ENCODE results near the gene CCDC9B.

CCDC9B gene

DNA sequence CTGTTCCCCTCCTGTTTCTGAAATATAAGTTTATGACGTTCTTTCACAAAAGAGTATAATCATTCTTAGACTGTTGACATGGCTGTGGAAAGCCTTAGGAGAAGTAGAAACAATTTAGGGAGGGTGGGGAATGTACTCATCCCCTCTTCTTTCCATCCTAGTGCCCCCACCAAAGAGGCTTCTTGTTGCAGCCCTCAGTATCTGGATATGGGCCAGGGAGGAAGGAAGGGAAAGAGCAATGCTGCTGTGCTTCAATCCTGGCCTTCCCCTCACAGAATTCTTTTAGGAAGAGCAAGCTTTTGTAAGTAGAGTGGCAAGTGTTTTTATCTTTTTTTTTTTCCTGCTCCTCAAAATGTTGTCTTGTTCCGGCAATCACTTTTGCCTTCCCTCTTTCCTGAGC lies 15.6 kb downstream of the CCDC9B start:
- Histone ChIP-seq H3K4me1 (ENCODE audit: insufficient read depth, low read length) (peaks cover 54% of the 10 kb centered on the region), H3K9me3 (ENCODE audit: insufficient read depth, low read depth, low read length) (no peaks in the 10 kb centered on the region), H3K36me3 (ENCODE audit: insufficient read depth, low read length) (no peaks in the 10 kb centered on the region), H3K27me3 (ENCODE audit: insufficient read depth, low read length) (peaks cover 30% of the 10 kb centered on the region), H3K4me3 (ENCODE audit: low read length) (peak overlapping the region; percentile 63), H3K9ac (ENCODE audit: low read depth, low read length) (no peak overlapping the region), H3K27ac (ENCODE audit: low read depth, low read length) (no peak overlapping the region)
- 80% methylated on average over 1 of the region's 2 CpGs for WGBS

DNA sequence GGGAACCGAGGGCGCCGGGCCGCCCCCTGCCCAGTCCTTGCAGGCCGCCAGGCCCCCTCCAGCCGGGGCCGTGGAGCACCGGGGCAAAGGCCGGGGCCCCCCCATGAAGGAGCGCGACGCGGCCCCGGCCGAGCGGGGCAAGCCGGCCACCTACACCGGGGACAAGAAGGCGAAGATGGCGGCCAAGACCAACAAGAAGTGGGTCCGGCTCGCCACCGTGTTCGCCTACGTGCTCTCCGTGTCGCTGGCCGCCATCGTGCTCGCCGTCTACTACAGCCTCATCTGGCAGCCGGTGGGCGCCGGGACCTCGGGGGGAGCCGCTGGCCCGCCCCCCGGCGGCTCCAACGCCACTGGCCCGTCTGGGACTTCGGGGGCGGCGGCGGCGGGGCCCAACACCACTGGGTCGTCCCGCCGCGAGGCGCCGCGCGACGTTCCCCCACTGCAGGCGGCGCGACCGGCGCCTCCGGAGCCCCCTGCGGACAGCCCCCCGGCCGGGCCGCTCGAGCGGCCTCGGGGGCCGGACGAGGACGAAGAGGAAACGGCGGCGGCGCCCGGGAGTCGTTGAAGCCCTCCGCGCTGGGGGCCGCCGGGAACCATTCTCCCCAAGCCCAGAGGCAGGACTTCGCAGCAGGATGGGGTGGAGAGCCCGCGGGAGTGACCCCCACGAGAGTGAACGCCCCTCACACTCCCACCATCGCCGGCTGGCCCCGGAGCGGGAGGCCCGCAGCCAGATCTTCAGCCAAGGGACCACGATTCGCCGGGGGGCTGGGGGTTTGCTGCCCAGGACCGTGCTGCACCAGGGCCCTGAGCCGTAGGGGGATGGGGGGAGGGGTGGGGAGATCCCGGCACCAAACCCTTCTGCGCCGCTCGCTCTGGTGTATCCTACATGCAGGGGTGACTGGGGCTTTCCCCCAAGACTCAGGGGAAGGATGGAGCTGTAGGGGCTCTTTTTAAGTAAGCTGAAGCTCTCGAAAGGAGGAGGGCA lies 16.5 kb downstream of the CCDC9B start:
- Histone ChIP-seq H3K36me3 (ENCODE audit: insufficient read depth, low read length) (no peaks in the 10 kb centered on the region), H3K27me3 (ENCODE audit: insufficient read depth, low read length) (peaks cover 30% of the 10 kb centered on the region), H3K9me3 (ENCODE audit: insufficient read depth, low read depth, low read length) (no peaks in the 10 kb centered on the region), H3K4me1 (ENCODE audit: insufficient read depth, low read length) (peaks cover 51% of the 10 kb centered on the region), H3K27ac (ENCODE audit: low read depth, low read length) (no peak overlapping the region), H3K9ac (ENCODE audit: low read depth, low read length) (peak overlapping the region; percentile 51), H3K4me3 (ENCODE audit: low read length) (peak overlapping the region; percentile 63)
- under 1% methylated on average over 101 of the region's 101 CpGs for WGBS

DNA sequence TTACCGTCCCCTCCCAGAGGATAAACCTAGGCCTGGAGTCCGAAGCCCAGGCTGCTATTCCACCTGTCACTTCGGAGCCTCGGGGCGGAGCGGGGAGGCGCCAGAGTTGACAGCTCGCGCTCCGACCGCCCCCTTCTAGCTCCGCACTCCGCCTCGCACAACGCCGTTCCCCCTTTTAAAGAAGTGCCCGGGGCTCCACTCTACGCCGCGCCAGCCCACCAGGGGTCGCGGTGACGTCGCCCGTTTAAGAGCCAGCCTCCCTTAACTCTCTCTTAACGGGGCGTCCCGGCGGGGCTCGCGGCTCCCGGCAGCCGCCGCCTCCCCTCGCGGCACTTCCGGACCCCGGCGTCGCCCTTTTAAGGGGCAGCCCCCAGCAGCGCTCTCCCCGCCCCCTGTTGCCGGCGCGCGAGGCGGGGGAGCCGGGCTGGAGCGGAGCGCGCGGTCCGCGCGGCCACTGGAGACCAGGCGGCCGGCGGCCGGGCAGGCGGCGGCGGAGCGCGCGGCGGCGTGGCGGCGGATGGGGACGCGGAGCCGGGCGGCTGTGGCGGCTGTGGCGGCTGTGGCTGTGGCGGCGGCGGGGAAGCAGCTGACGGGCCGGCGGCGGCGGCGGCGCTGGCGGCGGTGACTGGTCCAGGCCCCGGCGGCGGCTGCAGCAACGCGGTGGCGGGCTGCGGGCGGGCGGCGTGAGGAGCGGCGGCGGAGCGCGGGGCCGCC lies 17.3 kb downstream of the CCDC9B start, which contains the start of gene INAFM2:
Gene INAFM2 (plus strand): TSS at position 454 of the 714 bp plus-strand sequence. CDS start 364 bp downstream, outside the sequence.
- H3K4me1 ChIP-seq (ENCODE audit: insufficient read depth, low read length): peaks cover 42% of the 10 kb centered on the region

DNA sequence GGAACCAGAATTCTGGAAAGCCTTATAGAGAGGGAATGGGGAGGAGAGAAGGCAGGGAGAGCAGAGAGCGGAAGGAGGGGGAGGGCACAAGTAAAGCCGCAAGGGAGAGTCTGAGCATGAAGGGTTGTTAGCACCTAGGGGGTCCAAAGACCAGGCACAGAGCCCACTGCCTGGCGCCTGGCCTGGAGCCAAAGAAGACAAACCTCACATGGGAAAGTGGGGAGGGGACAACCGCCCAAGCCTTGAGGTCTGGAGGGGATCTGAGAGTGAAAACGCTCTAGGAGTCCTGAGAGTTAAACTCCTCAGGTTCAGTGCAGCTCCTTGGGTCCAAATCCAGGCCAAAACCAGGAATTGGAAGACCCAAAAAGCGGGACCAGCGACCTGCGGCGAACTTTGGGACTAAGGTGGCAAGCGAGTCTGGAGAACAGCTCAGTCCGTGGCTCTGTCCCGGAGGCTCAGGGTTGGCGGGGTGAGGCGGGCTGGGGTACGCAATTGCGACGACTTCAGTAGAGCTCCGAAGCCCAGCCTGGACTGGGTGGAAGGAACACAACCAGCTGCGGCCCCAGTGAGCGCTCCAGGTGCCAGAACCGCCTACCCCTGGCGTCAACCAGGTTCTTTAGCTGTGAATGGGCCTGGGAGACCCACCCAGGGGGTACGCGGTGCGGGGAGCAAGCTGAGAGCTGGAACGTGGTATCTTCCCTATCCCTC lies 18.1 kb downstream of the CCDC9B start:
- Histone ChIP-seq H3K9ac (ENCODE audit: low read depth, low read length) (no peak overlapping the region), H3K27me3 (ENCODE audit: insufficient read depth, low read length) (peaks cover 30% of the 10 kb centered on the region), H3K27ac (ENCODE audit: low read depth, low read length) (no peak overlapping the region), H3K4me1 (ENCODE audit: insufficient read depth, low read length) (peaks cover 35% of the 10 kb centered on the region), H3K9me3 (ENCODE audit: insufficient read depth, low read depth, low read length) (no peaks in the 10 kb centered on the region), H3K4me3 (ENCODE audit: low read length) (peak overlapping the region; percentile 63), H3K36me3 (ENCODE audit: insufficient read depth, low read length) (no peaks in the 10 kb centered on the region)
- 6% methylated on average over 26 of the region's 26 CpGs for WGBS

More for the DNA sequence above, 17.3 kb downstream of the CCDC9B start, which contains the start of gene INAFM2:
- Histone ChIP-seq H3K9ac (ENCODE audit: low read depth, low read length) (peak within 1 kb of the TSS; percentile 51), H3K36me3 (ENCODE audit: insufficient read depth, low read length) (no peaks in the 10 kb centered on the region), H3K27ac (ENCODE audit: low read depth, low read length) (no peak within 1 kb of the TSS), H3K9me3 (ENCODE audit: insufficient read depth, low read depth, low read length) (no peaks in the 10 kb centered on the region), H3K4me3 (ENCODE audit: low read length) (peak within 1 kb of the TSS; percentile 63), H3K27me3 (ENCODE audit: insufficient read depth, low read length) (peaks cover 30% of the 10 kb centered on the region)
- WGBS: under 1% methylated on average over 103 of the region's 103 CpGs

DNA sequence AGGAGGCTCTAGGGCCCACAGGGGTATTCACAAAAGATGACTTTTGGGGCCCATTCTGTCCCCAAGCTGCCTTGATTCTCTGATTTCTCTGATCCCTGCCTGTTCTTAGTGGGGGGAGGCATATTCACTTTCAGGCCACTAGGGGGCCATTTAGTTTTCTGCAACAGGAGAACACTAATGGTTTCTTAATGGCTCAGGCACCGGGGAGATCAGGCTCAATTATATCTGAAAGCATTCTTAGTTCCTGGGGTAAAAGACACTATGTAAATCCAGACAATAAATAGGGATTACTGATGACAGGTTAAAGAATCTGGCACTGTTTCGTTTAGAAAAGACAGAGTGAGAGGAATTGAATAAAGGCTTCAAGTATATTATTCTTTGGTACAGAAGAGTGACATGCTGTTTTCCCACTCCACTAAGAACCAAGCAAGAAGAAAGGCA lies 19.8 kb downstream of the CCDC9B start:
- Histone ChIP-seq H3K9ac (ENCODE audit: low read depth, low read length) (no peak overlapping the region), H3K4me1 (ENCODE audit: insufficient read depth, low read length) (peaks cover 20% of the 10 kb centered on the region), H3K36me3 (ENCODE audit: insufficient read depth, low read length) (no peaks in the 10 kb centered on the region), H3K9me3 (ENCODE audit: insufficient read depth, low read depth, low read length) (no peaks in the 10 kb centered on the region), H3K4me3 (ENCODE audit: low read length) (no peak overlapping the region), H3K27ac (ENCODE audit: low read depth, low read length) (no peak overlapping the region), H3K27me3 (ENCODE audit: insufficient read depth, low read length) (peaks cover 30% of the 10 kb centered on the region)
- WGBS: 6% methylated on average over 2 of the region's 2 CpGs

DNA sequence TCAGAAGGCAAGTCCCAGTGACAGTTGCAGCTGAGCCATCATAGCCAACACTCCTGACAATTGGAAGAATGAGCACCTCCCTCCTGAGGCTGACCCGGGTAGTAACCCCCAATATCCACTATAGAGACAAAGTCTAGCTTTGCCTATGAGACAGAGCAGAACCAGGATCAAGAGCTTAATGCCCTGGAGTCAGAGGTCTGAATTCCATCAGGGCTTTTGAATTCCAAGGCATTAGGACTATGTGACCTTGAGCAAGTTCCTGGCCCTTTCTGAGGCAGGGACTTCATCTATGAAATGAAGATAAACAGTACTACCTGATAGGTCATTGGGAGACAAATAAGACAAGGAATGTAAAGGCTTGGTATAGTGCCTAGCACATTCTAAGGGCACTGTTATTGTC lies 20.3 kb downstream of the CCDC9B start:
- H3K4me1 ChIP-seq (ENCODE audit: insufficient read depth, low read length): peaks cover 14% of the 10 kb centered on the region
- no peak overlapping the region for H3K4me3 ChIP-seq (ENCODE audit: low read length)
- H3K9me3 ChIP-seq (ENCODE audit: insufficient read depth, low read depth, low read length): no peaks in the 10 kb centered on the region
- H3K27me3 ChIP-seq (ENCODE audit: insufficient read depth, low read length): peaks cover 24% of the 10 kb centered on the region
- no peaks in the 10 kb centered on the region for H3K36me3 ChIP-seq (ENCODE audit: insufficient read depth, low read length)
- no peak overlapping the region for H3K27ac ChIP-seq (ENCODE audit: low read depth, low read length)
- no peak overlapping the region for H3K9ac ChIP-seq (ENCODE audit: low read depth, low read length)
- 67% methylated on average over 1 of the region's 1 CpG for WGBS

DNA sequence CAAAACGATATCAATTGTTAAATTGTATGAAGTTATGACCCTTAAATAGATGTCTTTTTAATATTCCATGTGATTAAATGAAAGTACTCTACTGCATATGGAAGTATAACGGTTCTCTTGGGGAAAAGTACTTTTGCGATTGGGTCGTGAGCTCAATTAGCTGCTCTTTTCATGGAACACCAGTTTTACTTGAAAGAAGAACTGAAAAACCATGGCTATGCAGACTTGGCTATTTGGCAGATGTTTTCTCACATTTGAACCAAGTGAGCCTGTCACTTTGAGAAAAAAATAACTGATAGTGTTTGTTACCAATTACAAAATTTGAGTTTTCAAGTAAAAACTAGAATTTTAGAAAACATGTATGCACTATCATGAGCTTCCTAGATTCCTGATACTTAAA lies 23.2 kb downstream of the CCDC9B start:
- H3K9ac ChIP-seq (ENCODE audit: low read depth, low read length): no peak overlapping the region
- WGBS: 99% methylated on average over 3 of the region's 4 CpGs
- H3K9me3 ChIP-seq (ENCODE audit: insufficient read depth, low read depth, low read length): no peaks in the 10 kb centered on the region

DNA sequence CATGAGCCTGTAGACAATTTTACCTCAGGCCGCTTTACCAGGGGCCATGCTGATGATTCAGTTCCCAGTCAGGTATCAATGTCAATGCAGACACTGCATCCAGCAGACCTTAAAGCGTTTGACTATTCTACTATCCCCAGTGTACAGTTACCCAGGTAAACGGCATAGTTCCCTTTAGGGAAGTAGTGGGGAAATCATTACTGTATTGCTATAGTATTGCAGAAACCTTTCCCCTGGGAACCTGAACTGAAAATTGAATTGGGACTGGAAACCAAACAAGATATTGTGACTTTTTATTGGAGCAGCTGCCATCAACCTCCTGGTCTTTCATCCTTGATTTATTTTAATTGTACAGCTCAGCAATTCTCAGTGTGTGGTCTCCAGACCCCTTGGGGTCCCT lies 23.8 kb downstream of the CCDC9B start:
- H3K4me1 ChIP-seq (ENCODE audit: insufficient read depth, low read length): peaks cover 4% of the 10 kb centered on the region
- H3K9ac ChIP-seq (ENCODE audit: low read depth, low read length): no peak overlapping the region
- no peaks in the 10 kb centered on the region for H3K9me3 ChIP-seq (ENCODE audit: insufficient read depth, low read depth, low read length)
- H3K36me3 ChIP-seq (ENCODE audit: insufficient read depth, low read length): no peaks in the 10 kb centered on the region
- peaks cover 10% of the 10 kb centered on the region for H3K27me3 ChIP-seq (ENCODE audit: insufficient read depth, low read length)
- 92% methylated on average over 3 of the region's 3 CpGs for WGBS
- H3K27ac ChIP-seq (ENCODE audit: low read depth, low read length): no peak overlapping the region
- no peak overlapping the region for H3K4me3 ChIP-seq (ENCODE audit: low read length)

More for the DNA sequence above, 23.2 kb downstream of the CCDC9B start:
- Histone ChIP-seq H3K36me3 (ENCODE audit: insufficient read depth, low read length) (no peaks in the 10 kb centered on the region), H3K27ac (ENCODE audit: low read depth, low read length) (no peak overlapping the region), H3K4me3 (ENCODE audit: low read length) (no peak overlapping the region), H3K4me1 (ENCODE audit: insufficient read depth, low read length) (peaks cover 9% of the 10 kb centered on the region), H3K27me3 (ENCODE audit: insufficient read depth, low read length) (peaks cover 12% of the 10 kb centered on the region)

DNA sequence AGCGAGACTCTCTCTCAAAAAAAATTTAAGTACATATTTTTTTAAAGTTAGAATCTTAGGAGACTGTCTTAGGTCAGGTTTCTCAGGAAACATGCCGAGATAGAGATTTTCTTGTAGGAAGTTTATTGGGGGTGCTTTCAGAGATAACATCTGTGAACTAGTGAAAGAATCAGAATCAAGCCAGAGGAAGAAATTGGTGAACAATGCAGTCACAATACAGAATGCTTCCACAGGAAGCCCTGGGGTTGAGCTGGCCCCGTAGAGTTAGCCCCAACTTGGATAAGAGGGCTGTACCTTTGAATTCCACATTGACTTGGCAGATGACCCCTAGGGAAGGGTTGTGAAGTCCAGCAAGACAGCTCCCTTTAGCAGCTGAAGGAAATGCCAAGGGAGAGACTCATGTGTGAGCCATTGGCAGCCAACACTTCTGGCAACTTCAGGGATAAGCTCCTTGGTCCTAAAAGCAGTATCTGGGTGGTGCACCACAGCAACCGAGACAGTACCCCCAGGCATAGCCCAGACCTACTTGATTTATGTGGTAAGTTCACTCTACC lies 25.9 kb downstream of the CCDC9B start:
- Histone ChIP-seq H3K9ac (ENCODE audit: low read depth, low read length) (no peak overlapping the region), H3K27ac (ENCODE audit: low read depth, low read length) (no peak overlapping the region), H3K36me3 (ENCODE audit: insufficient read depth, low read length) (no peaks in the 10 kb centered on the region), H3K4me3 (ENCODE audit: low read length) (no peak overlapping the region), H3K27me3 (ENCODE audit: insufficient read depth, low read length) (peaks cover 16% of the 10 kb centered on the region; the same call in 1 of the 2 replicates), H3K9me3 (ENCODE audit: insufficient read depth, low read depth, low read length) (no peaks in the 10 kb centered on the region), H3K4me1 (ENCODE audit: insufficient read depth, low read length) (peaks cover 4% of the 10 kb centered on the region; the same call in 1 of the 2 replicates)
- 89% methylated on average over 3 of the region's 4 CpGs for WGBS

DNA sequence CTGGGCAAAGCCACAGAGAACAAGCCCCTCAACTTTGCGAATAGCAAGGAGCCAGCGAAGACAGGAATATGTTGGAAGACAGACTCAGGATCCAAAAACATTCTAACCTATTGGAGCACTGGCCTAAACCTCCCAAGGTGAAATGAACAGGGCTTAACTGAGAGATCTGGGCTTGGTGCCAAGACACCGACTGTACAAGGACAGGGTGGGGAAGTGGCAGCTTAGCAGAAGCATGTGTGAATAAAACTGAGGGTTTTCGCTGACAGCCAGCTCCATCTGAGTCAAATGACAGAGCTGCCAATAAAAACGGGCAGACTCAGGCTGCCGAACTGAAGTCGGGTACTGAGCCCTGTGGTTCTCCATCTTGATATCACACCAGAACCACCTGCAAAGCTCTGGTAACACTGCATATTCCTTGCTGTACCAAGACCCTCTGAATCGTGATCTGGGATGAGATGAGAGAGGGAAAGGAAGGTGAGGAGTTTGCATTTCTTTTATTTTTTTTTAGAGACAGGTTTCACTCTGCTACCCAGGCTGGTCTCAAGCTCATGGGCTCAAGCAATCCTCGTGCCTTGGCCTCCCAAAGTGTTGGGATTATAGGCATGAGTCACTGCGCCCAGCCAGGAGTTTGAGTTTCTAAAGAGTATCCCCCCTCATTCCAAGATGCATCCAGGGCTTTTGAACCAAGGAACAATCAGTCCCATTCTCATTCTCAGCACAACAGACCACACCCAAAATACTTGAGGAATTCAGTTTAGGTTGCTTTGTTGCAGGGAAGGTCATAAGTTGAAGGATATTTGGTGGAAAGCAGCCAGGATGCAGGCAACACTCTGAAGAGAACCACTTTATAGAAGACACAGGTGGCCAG lies 27.0 kb downstream of the CCDC9B start:
- Histone ChIP-seq H3K36me3 (ENCODE audit: insufficient read depth, low read length) (no peaks in the 10 kb centered on the region), H3K9me3 (ENCODE audit: insufficient read depth, low read depth, low read length) (no peaks in the 10 kb centered on the region), H3K9ac (ENCODE audit: low read depth, low read length) (no peak overlapping the region), H3K4me1 (ENCODE audit: insufficient read depth, low read length) (peaks cover 13% of the 10 kb centered on the region), H3K4me3 (ENCODE audit: low read length) (no peak overlapping the region), H3K27ac (ENCODE audit: low read depth, low read length) (no peak overlapping the region), H3K27me3 (ENCODE audit: insufficient read depth, low read length) (peaks cover 19% of the 10 kb centered on the region; the same call in 1 of the 2 replicates)
- 83% methylated on average over 10 of the region's 10 CpGs for WGBS
